HEK293 (cell line): ENCODE measurements around the gene ACP3.

Source experiments
- CTCF ChIA-PET: fragments of 350-600 bp; formaldehyde crosslinking; extraction: SDS; loops from one replicate; lab custom pipeline; 2021; ENCODE audit warnings: antibody characterized with exemption; lab: Yijun Ruan, JAX
- POLR2A ChIA-PET: fragments of 300-600 bp; formaldehyde crosslinking; extraction: SDS; loops from one replicate; lab custom pipeline; 2020; ENCODE audit warnings: antibody characterized with exemption, inconsistent platforms; lab: Yijun Ruan, JAX
- H3K27ac ChIP-seq: fragments of 200-500 bp; sonication (Bioruptor generic); 2 replicates; pipeline ENCODE4 v1.5.1; 2014; ENCODE audit warnings: low read depth, low read length, control low read depth, inconsistent platforms; ENCODE audit errors: extremely low read depth
- H3K36me3 ChIP-seq, 2 experiments: fragments of 200-500 bp in 1 of 2; sonication (Bioruptor generic) in 1 of 2; 1 replicate in 1 of 2; 2 replicates in 1 of 2; pipeline ENCODE4 v1.5.1; 2014 to 2017; ENCODE audit warnings: inconsistent platforms in 2 of 2, low read length in 2 of 2; ENCODE audit not compliant: control insufficient read depth in 2 of 2, insufficient read depth in 1 of 2
- H3K4me1 ChIP-seq: fragments of 200-500 bp; sonication (Bioruptor generic); 2 replicates; pipeline ENCODE4 v1.5.1; 2014; ENCODE audit warnings: mild to moderate bottlenecking, low read length, inconsistent platforms; ENCODE audit not compliant: control insufficient read depth, insufficient read depth
- H3K4me3 ChIP-seq: 2 replicates; pipeline ENCODE4 v1.5.1; 2011; ENCODE audit warnings: low read depth, mild to moderate bottlenecking, control low read depth, low read length, moderate library complexity
- H3K9me3 ChIP-seq: fragments of 200-500 bp; sonication (Bioruptor generic); 2 replicates; pipeline ENCODE4 v1.5.1; 2014; ENCODE audit warnings: low read depth, low read length, inconsistent platforms; ENCODE audit not compliant: control insufficient read depth, insufficient read depth
- CTCF ChIP-seq: fragments of 450-650 bp; formaldehyde crosslinking; IDR thresholded peaks from 2 replicates; pipeline ENCODE4 v1.5.1; 2016; ENCODE audit warnings: missing biosample characterization, missing genetic modification characterization
- HOXA7 ChIP-seq: sonication (generic); formaldehyde crosslinking; IDR thresholded peaks from 2 replicates; pipeline ENCODE4 v1.8.1; 2022; ENCODE audit warnings: missing genetic modification reagents, borderline replicate concordance
- SALL2 ChIP-seq: fragments of 450-650 bp; formaldehyde crosslinking; IDR thresholded peaks from 2 replicates; pipeline ENCODE4 v1.5.0; 2017; ENCODE audit warnings: missing biosample characterization, mild to moderate bottlenecking, missing genetic modification characterization, borderline replicate concordance
- SCRT2 ChIP-seq: fragments of 450-650 bp; formaldehyde crosslinking; IDR thresholded peaks from 2 replicates; pipeline ENCODE4 v1.5.1; 2016; ENCODE audit warnings: missing biosample characterization, missing genetic modification characterization
- SETDB1 ChIP-seq: IDR thresholded peaks from one replicate; pipeline ENCODE4 v1.6.1; 2017; ENCODE audit warnings: mild to moderate bottlenecking, low read length, moderate library complexity, mixed read lengths; ENCODE audit not compliant: insufficient read length
- ZBTB17 ChIP-seq: fragments of 450-650 bp; formaldehyde crosslinking; IDR thresholded peaks from 2 replicates; pipeline ENCODE4 v1.5.1; 2016; ENCODE audit warnings: missing biosample characterization, missing genetic modification characterization
- ZNF350 ChIP-seq: fragments of 450-650 bp; formaldehyde crosslinking; IDR thresholded peaks from 2 replicates; pipeline ENCODE4 v1.5.0; 2017; ENCODE audit warnings: missing biosample characterization, mild to moderate bottlenecking, missing genetic modification characterization
- ZNF501 ChIP-seq: fragments of 450-650 bp; formaldehyde crosslinking; IDR thresholded peaks from 2 replicates; pipeline ENCODE4 v1.5.1; 2016; ENCODE audit warnings: missing biosample characterization, missing genetic modification characterization
- ZNF639 ChIP-seq: fragments of 450-650 bp; formaldehyde crosslinking; IDR thresholded peaks from 2 replicates; pipeline ENCODE4 v1.5.1; 2016; ENCODE audit warnings: missing biosample characterization, missing genetic modification characterization
- ZNF776 ChIP-seq: fragments of 450-650 bp; formaldehyde crosslinking; IDR thresholded peaks from 2 replicates; pipeline ENCODE4 v1.5.0; 2017; ENCODE audit warnings: missing biosample characterization, missing genetic modification characterization, borderline replicate concordance
- ZSCAN16 ChIP-seq: fragments of 450-650 bp; formaldehyde crosslinking; IDR thresholded peaks from 2 replicates; pipeline ENCODE4 v1.5.1; 2016; ENCODE audit warnings: missing biosample characterization, missing genetic modification characterization
- ZSCAN23 ChIP-seq: fragments of 450-650 bp; formaldehyde crosslinking; IDR thresholded peaks from 2 replicates; pipeline ENCODE4 v1.5.1; 2016; ENCODE audit warnings: missing biosample characterization, missing genetic modification characterization
- TF ChIP-seq, protein P1 (sequence below): fragments of 450-650 bp; formaldehyde crosslinking; IDR thresholded peaks from 2 replicates; pipeline ENCODE4 v1.5.1; 2016; ENCODE audit warnings: missing biosample characterization, missing genetic modification characterization

Gene ACP3

DNA sequence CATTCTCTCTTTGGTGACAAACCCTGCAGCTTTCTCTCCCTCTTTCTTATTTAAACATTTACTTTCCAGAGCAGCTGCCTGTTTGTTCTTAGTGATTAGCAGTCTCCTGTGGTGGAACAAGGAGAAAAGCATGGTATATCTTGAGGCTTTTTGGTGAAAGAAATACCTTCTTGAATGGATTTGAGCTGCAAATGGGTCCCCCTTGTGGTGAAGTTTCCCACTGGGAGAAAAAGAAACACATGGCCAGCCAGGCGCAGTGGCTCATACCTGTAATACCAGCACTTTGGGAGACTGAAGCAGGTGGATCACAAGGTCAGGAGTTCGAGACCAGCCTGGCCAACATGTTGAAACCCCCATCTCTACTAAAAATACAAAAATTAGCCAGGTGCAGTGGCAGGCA is 48.3 kb upstream of the ACP3 start:
- H3K4me1 ChIP-seq: no peaks in the 10 kb centered on the region
- no peaks in the 10 kb centered on the region for H3K9me3 ChIP-seq
- ChIA-PET CTCF (interaction anchor here (0.6 to 2.0 kb wide), 6 partner anchors 10 to 74 kb away, joined by 3 to 6 read pairs (median 4); no protein-coding TSS in a partner anchor), POLR2A (no interaction called here)
- H3K27ac ChIP-seq: no peak overlapping the region
- TF ChIP-seq CTCF (tag by site-specific recombination) (0 out of 2 replicates have a peak, but pooled peaks have one; percentile 18), SALL2 (tag by site-specific recombination) (no peak)
- TF ChIP-seq, all 188 proteins: peak for 1
- Histone ChIP-seq H3K4me3 (no peak overlapping the region), H3K36me3 (no peaks in the 10 kb centered on the region)

GRCh38 chr3:132273036-132273435 is 44.2 kb upstream of the ACP3 start:
- no peak overlapping the region for H3K27ac ChIP-seq
- CTCF ChIA-PET: no interaction called here
- no peaks in the 10 kb centered on the region for H3K36me3 ChIP-seq
- H3K9me3 ChIP-seq: no peaks in the 10 kb centered on the region
- H3K4me3 ChIP-seq: no peak overlapping the region
- POLR2A ChIA-PET: no interaction called here
- TF ChIP-seq ZNF350 (tag by site-specific recombination) (no peak), HOXA7 (CRISPR knock-in tag) (no peak), ZNF639 (no peak), CTCF (tag by site-specific recombination) (no peak), ZBTB17 (tag by site-specific recombination) (no peak), SCRT2 (no peak), SETDB1 (no peak), ZNF501 (no peak), ZSCAN23 (tag by site-specific recombination) (no peak), ZSCAN16 (tag by site-specific recombination) (no peak), ZNF776 (tag by site-specific recombination) (no peak)
- TF ChIP-seq, protein P1, sequence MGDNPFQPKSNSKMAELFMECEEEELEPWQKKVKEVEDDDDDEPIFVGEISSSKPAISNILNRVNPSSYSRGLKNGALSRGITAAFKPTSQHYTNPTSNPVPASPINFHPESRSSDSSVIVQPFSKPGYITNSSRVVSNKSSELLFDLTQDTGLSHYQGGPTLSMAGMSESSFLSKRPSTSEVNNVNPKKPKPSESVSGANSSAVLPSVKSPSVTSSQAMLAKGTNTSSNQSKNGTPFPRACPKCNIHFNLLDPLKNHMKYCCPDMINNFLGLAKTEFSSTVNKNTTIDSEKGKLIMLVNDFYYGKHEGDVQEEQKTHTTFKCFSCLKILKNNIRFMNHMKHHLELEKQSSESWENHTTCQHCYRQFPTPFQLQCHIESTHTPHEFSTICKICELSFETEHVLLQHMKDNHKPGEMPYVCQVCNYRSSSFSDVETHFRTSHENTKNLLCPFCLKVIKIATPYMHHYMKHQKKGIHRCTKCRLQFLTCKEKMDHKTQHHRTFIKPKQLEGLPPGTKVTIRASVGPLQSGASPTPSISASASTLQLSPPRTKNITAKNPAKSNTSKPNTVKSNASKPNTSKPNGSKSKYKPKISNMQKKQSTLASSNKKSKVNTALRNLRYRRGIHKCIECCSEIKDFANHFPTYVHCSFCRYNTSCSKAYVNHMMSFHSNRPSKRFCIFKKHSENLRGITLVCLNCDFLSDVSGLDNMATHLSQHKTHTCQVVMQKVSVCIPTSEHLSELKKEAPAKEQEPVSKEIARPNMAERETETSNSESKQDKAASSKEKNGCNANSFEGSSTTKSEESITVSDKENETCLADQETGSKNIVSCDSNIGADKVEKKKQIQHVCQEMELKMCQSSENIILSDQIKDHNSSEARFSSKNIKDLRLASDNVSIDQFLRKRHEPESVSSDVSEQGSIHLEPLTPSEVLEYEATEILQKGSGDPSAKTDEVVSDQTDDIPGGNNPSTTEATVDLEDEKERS: no peak
- H3K4me1 ChIP-seq: no peaks in the 10 kb centered on the region
